BLaER1 treated with 17β-estradiol and CSF1 and Interleukin-3, amounts not matched to agents 10 nM and 100 nM (cell line): ENCODE data around the gene ACTMAP.

Experiments used
- H3K27ac ChIP-seq, 11 experiments: shearing (Covaris generic); formaldehyde crosslinking; 2 replicates each; pipeline ENCODE4 v1.8.1; 2022
- H3K27me3 ChIP-seq, 11 experiments: shearing (Covaris generic); formaldehyde crosslinking; 2 replicates each; pipeline ENCODE4 v1.8.1; 2022
- H3K36me3 ChIP-seq, 11 experiments: shearing (Covaris generic); formaldehyde crosslinking; 2 replicates each; pipeline ENCODE4 v1.8.1; 2022
- H3K4me1 ChIP-seq, 10 experiments: shearing (Covaris generic); formaldehyde crosslinking; 2 replicates each; pipeline ENCODE4 v1.8.1; 2022
- H3K4me2 ChIP-seq, 11 experiments: shearing (Covaris generic); formaldehyde crosslinking; 2 replicates each; pipeline ENCODE4 v1.8.1; 2022
- H3K4me3 ChIP-seq, 10 experiments: shearing (Covaris generic); formaldehyde crosslinking; 2 replicates each; pipeline ENCODE4 v1.8.1; 2022
- H3K9ac ChIP-seq, 11 experiments: shearing (Covaris generic); formaldehyde crosslinking; 2 replicates each; pipeline ENCODE4 v1.8.1; 2022
- H3K9me3 ChIP-seq, 11 experiments: shearing (Covaris generic); formaldehyde crosslinking; replicated peaks in 1 of 11; 2 replicates each; pipeline ENCODE4 v1.8.1; 2022
- H4K20me1 ChIP-seq, 11 experiments: shearing (Covaris generic); formaldehyde crosslinking; 2 replicates each; pipeline ENCODE4 v1.8.1; 2022
- Cebpa-rat ChIP-seq, 11 experiments: shearing (Covaris generic); IDR thresholded peaks; 2 replicates each; pipeline ENCODE4 v1.8.1; 2022

ACTMAP gene

DNA sequence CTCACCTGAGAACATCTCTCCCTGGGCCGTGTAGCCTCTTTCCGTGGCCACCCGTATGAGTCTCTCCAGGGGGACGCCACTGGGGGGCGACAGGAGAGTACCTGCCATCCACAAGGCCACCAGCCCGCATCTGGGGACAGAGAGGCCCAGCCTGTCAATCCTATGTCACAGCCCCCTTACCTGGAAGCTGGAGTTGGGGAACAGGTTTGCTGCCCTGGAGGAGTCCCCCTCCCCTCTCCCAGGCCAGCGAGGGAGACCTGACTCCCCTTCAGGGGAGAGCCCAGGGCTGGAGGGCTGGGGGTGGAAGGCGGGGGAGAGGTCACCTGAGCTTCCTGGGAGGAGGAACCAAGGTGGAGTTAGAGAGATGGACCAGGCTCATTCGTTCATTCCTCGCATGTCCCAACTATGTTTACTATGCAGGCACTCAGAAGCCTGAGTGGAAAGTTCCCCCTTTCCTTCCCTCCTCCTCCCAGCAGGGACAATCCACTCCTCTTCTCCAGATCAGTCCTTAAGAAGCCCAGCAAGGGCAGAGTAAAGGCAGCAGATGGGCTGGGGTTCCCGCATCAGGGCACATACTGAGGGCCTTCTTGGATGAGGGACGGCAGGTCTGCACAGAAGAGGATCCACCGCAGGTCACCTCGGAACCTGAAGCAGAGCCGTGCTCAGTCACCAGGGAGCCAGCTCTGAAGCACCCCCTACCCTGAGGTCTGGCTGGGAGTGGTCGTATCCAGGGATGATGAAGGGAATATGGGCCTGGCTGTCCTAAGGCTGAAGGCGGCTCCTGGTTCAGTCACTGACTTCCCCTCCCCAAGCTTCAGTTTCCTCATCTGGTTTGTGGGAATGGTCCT is 5.5 kb downstream of the ACTMAP start:
- H3K9ac ChIP-seq = no peak overlapping the region; a peak in 3 of 22 replicates
- peaks cover 15 to 34% (median 24%) of the 10 kb centered on the region in 10 experiments for H3K4me1 ChIP-seq
- H3K9me3 ChIP-seq = no peaks in the 10 kb centered on the region
- peaks cover 0 to 22% (median 3%) of the 10 kb centered on the region in 11 experiments; a peak in 8 of 22 replicates for H3K36me3 ChIP-seq
- H3K4me3 ChIP-seq = no peak overlapping the region
- no peak for TF ChIP-seq Cebpa-rat (IDR thresholded peaks at IDR 0.05)
- H4K20me1 ChIP-seq = no peaks in the 10 kb centered on the region
- H3K27ac ChIP-seq = no peak overlapping the region
- H3K27me3 ChIP-seq = no peaks in the 10 kb centered on the region
- H3K4me2 ChIP-seq = no peak overlapping the region

DNA sequence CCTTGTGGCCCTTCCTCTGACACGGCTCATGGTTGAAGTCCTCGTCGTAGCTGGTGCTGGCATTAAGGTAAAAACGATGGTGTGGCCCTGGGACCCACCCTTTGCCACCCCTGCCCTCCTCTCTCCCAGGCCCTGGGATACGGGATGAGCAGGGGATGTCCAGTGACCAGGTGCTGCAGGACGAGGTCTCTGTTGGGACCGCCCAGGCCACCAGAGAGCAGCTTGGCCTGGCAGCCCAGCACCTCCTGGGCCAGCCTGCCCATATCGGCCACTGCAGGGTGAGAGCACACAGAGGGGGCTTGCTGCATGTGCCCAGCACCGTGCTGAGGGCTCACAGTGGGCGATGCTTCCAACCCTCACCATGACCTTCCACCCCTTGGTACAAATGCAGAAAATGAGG is 6.4 kb downstream of the ACTMAP start:
- H3K4me1 ChIP-seq = peaks cover 14 to 31% (median 24%) of the 10 kb centered on the region in 10 experiments
- H3K9ac ChIP-seq = no peak overlapping the region
- peaks cover 0 to 31% (median 11%) of the 10 kb centered on the region in 11 experiments; a peak in 14 of 22 replicates for H3K36me3 ChIP-seq
- no peaks in the 10 kb centered on the region for H3K27me3 ChIP-seq
- H3K27ac ChIP-seq = no peak overlapping the region
- H3K9me3 ChIP-seq = no peaks in the 10 kb centered on the region
- H4K20me1 ChIP-seq = no peaks in the 10 kb centered on the region; a peak in 1 of 22 replicates
- H3K4me2 ChIP-seq = no peak overlapping the region
- TF ChIP-seq Cebpa-rat (IDR thresholded peaks at IDR 0.05) = no peak
- no peak overlapping the region for H3K4me3 ChIP-seq

DNA sequence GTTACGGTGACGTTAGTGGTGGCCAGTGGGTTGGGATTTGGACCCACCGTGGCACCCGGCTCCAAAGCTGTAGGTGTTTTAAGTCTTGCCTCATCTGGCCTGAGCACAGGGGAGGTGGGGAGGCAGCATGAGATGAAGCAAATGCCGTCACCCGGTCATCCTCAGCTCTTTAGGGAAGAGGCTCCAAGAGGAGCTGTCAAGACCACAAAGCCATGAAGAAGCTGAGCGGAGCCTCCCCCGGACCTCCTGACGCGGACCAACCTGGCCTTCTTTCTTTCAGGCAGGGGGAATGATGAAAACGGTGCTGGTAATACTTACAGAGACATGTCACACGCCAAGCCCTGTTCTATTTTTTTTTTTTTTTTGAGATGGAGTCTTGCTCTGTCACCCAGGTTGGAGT is 7.4 kb downstream of the ACTMAP start:
- H3K36me3 ChIP-seq = peaks cover 0 to 39% (median 15%) of the 10 kb centered on the region in 11 experiments; a peak in 15 of 22 replicates
- H3K27me3 ChIP-seq = no peaks in the 10 kb centered on the region
- H3K4me2 ChIP-seq = no peak overlapping the region
- peaks cover 8 to 23% (median 14%) of the 10 kb centered on the region in 10 experiments; a peak in 18 of 20 replicates for H3K4me1 ChIP-seq
- H4K20me1 ChIP-seq = no peaks in the 10 kb centered on the region; a peak in 1 of 22 replicates
- H3K27ac ChIP-seq = no peak overlapping the region
- no peaks in the 10 kb centered on the region for H3K9me3 ChIP-seq
- H3K9ac ChIP-seq = no peak overlapping the region
- no peak for TF ChIP-seq Cebpa-rat (IDR thresholded peaks at IDR 0.05)
- no peak overlapping the region for H3K4me3 ChIP-seq

DNA sequence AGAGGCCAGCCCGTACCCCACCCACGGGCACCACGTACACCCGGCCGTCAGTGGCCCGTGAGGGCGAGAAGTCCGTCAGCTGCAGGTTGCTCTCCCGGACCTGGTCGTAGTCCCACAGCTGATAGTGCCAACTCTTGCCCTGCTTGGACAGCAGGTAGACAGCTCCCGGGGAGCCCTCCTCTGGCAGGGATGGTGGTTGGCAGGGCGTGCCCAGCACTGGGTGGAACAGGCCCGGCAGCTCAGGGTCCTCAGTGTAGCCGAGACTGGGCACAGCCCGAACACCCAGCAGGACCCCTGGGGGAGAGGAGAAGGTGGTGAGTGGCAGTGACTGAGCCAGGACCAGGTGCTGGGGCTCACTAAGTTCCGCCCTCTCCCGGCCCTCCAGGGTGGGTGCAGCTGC is 7.8 kb downstream of the ACTMAP start:
- no peaks in the 10 kb centered on the region for H3K27me3 ChIP-seq
- H3K4me1 ChIP-seq = peaks cover 8 to 23% (median 13%) of the 10 kb centered on the region in 10 experiments; a peak in 16 of 20 replicates
- H3K4me3 ChIP-seq = no peak overlapping the region
- H3K4me2 ChIP-seq = no peak overlapping the region
- H3K9ac ChIP-seq = peak overlapping the region in 1 of 11 experiments; percentile 3; a peak in 2 of 22 replicates
- TF ChIP-seq Cebpa-rat (IDR thresholded peaks at IDR 0.05) = no peak
- peaks cover 3 to 43% (median 18%) of the 10 kb centered on the region in 11 experiments for H3K36me3 ChIP-seq
- no peaks in the 10 kb centered on the region; a peak in 1 of 22 replicates for H4K20me1 ChIP-seq
- no peaks in the 10 kb centered on the region for H3K9me3 ChIP-seq
- no peak overlapping the region for H3K27ac ChIP-seq

DNA sequence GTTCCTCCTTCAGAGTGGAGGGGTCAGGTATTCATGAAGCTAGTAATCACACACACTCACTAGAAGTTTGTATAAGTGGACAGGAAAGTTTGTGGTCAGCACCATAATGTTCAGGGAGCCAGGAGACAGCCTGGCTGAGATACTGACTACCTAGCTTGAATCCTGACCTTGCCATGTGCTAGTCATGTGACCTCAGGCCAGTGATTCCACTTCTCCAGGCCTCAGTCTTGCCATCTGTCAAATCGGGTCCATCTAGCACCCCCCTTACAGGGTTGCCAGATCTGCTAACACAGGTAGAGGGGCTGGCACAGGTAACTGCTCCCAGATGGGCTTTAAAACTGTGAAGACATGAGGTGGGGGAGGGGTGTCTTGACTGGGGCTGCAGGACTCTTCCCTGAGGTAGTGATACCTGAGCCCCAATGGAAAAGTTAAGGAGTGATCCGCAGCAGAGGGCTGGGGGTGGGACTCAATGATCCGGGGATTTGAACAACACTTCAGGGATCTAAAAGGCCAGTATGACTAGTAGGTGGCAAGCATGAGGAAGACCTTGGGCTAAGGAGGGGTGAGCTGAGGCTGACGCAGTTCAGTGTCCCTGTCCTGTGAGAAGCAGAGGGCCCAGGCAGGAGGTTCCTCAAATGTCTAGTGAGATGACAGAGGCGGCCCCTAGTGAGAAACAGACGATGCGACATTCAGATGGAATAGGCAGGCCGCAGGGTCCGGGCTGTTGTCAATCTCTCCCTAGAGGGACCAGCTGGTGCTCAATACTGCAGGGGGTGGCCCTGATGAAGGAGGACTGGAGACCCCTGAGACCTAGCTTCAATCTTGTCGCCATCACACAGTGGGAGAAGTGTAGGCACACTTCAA is 8.5 kb downstream of the ACTMAP start:
- Histone ChIP-seq H3K27me3 (no peaks in the 10 kb centered on the region), H3K27ac (no peak overlapping the region), H3K9me3 (no peaks in the 10 kb centered on the region), H3K4me1 (peaks cover 8 to 23% (median 13%) of the 10 kb centered on the region in 10 experiments; a peak in 15 of 20 replicates), H3K36me3 (peaks cover 10 to 50% (median 26%) of the 10 kb centered on the region in 11 experiments), H3K4me2 (no peak overlapping the region), H4K20me1 (no peaks in the 10 kb centered on the region; a peak in 1 of 22 replicates), H3K4me3 (no peak overlapping the region), H3K9ac (peak overlapping the region in 2 of 11 experiments; percentile 3 to 9; a peak in 2 of 22 replicates)
- no peak for TF ChIP-seq Cebpa-rat (IDR thresholded peaks at IDR 0.05)

DNA sequence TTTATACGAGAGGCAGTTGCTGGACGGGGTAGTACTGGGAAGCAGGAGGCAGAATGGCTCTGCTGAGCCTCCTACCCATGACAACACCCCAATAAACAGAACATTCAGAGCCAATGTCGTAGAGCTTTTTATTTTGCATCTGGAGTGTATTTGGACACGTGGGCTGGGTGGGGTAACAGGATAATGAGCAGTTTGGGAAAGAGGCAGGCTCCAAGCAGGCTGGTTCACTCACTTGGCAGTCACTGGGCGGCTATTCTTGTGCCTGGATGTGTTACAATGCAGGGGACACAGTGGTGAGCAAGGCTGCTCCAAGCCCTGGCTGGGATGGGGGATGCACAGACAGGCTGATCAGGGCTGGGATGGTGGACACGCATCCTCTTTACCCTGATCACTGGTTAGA is 9.5 kb downstream of the ACTMAP start:
- Histone ChIP-seq H3K36me3 (peaks cover 19 to 60% (median 35%) of the 10 kb centered on the region in 11 experiments), H3K9ac (no peak overlapping the region), H3K4me3 (no peak overlapping the region), H3K27ac (no peak overlapping the region), H4K20me1 (no peaks in the 10 kb centered on the region; a peak in 1 of 22 replicates), H3K9me3 (no peaks in the 10 kb centered on the region), H3K27me3 (no peaks in the 10 kb centered on the region), H3K4me2 (no peak overlapping the region), H3K4me1 (peaks cover 8 to 23% (median 12%) of the 10 kb centered on the region in 10 experiments; a peak in 15 of 20 replicates)
- TF ChIP-seq Cebpa-rat (IDR thresholded peaks at IDR 0.05) = no peak

DNA sequence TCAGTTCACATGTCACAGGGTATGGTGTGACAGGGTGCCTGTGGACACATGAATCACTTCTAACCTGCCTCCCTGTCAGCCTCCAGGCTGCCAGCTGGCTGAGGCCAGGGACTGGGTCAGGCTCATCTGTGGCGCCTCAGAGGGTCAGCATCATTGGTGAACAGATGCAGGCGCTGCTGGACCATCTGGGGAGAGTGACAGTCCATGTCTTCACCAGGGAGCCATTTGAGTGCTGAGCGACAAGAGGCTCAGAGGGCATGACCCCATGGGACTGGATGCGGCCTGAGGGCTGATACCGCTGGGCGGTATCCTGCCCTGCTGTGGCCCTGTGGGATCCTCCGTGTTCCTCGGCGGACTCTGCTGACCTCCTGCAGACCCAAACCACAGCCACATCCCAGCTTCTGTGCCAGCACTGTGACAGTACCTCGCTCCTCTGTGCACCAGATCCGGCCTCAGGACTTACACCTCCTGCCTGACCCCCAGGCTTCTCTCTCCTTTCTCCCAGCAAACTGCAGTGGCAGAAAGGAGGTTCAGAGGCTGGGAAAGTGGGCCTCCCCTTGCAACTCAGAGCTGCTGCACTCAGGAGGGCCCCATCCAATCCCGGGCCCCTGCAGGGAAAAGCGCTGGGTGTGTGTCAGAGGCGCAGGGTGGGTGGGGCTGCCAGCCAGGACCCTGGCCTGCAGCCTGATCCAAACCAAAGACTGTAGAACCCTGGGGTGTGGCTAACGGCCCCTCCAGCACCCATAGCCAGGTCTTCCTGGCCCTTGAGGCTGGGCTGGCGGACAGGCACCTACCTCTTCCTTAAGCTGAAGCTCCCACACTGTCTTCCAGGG is 10.2 kb downstream of the ACTMAP start:
- Histone ChIP-seq H3K4me1 (peaks cover 4 to 16% (median 11%) of the 10 kb centered on the region in 10 experiments; a peak in 14 of 20 replicates), H3K27me3 (no peaks in the 10 kb centered on the region), H3K36me3 (peaks cover 26 to 67% (median 41%) of the 10 kb centered on the region in 11 experiments), H3K4me3 (no peak overlapping the region), H3K9me3 (no peaks in the 10 kb centered on the region), H3K9ac (peak overlapping the region in 7 of 11 experiments; percentile 9 to 35 (median 20); a peak in 4 of 22 replicates), H4K20me1 (no peaks in the 10 kb centered on the region; a peak in 2 of 22 replicates), H3K27ac (peak overlapping the region in 1 of 11 experiments; percentile 12; a peak in 1 of 22 replicates), H3K4me2 (peak overlapping the region in 5 of 11 experiments; percentile 15 to 34 (median 17); a peak in 8 of 22 replicates)
- TF ChIP-seq Cebpa-rat (IDR thresholded peaks at IDR 0.05) = no peak
